HG02884 (cell line): ENCODE measurements around the gene SMURF1.

Experiments
- ATAC-seq: cut with Tn5 transposase; IDR thresholded peaks from one replicate; pipeline ENCODE4 v1.9.1; 2021; ENCODE audit warnings: mild to moderate bottlenecking, moderate library complexity; ENCODE audit not compliant: unreplicated experiment

Gene SMURF1

DNA sequence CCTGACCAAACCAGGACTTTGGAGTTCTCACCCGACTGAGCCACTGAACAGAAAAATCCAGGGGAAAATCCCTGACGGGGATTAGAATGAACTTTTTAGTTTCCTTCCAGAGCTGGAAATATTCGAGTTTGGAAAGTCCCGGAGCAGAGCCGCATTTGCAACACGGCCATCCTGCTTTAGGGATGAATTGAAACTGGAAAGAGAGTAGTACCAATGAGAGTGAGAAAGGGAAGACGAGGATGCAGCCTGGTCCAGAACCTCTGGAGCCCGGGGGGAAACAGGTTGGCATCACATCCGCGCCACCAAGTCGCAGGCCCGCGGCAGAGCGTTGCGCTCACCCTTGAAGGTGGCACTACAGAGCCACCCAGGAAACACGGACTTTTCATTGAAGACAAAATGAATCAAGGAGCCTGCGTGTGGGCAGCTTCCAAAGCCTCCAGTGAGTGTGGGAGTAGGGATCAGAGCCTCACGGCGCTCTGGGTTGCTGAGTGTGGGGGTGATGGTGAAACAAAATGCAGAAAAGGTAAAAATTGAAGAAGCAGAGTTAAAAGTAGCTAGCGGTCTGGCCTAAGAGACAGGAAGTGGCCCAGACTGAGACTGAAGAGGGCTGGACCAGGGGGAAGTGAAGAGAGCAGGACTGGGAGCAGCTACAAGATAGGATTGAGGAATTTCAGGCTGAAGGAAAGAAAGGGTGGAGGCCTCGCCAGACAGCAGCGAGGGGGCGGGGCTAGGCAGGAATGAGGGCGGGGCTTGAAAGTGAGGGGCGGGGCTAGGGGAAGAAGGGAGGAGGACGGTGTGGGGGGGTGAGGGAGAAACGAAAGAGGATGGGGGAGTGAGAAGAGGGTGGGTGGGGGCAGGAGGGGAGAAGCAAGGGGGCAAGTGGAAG, 1.8 kb downstream of the SMURF1 start:
- no peak for ATAC-seq

DNA sequence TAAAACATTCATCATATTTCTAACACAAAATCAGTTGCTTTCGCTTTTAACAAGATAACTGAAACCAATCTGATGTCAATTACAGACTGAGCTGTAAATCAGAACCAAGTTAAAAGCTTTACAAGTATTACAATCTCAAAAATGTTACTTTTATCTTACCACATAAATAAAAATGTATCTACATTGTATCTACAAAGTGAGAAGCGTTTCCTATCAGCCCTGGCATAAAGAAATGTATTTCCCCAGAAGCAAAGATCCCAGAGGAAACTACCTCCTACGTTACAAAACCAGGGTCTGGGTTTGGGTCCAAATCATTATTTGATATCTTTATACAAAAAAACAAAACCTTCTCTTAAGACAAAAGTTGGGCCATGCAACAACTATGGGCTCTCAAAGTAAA, 2.6 kb downstream of the SMURF1 start:
- ATAC-seq, result no peak

DNA sequence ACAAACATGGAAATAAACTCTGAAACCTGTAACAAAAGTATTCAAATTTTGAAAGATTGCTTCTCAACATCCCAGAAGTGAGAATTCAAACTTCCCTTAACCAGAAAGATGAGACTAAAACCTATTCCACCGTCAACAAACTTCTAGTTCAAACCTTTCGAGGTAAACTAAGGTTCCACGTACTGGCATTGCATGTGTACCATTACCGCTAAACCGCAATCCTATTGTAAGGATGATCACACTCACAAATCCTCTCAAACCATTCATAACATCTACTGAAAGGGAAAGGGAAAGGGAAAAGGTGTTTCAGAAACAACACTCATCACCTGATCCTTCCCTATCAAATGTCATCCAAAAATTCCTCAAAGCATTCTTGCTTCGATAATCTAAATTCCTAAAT, 3.1 kb downstream of the SMURF1 start:
- ATAC-seq, result no peak

DNA sequence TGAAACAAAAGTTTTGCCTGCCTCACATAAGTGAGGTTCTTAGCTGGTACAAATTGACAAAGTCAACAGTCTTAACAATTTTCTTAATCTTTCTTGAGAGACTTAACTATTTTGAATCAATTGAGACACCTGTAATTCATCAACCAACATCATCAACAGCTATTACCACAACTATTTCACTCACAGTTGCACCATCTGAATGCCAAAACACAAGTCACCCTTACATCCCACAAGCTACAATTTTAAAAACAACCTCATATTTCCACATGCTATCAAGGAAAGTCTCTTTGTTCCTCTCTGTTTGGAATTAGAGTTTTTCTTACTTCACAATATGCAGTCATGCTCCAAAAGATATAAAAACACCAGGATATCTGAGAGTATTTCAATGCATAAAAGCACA, 4.9 kb downstream of the SMURF1 start:
- ATAC-seq, result no peak

DNA sequence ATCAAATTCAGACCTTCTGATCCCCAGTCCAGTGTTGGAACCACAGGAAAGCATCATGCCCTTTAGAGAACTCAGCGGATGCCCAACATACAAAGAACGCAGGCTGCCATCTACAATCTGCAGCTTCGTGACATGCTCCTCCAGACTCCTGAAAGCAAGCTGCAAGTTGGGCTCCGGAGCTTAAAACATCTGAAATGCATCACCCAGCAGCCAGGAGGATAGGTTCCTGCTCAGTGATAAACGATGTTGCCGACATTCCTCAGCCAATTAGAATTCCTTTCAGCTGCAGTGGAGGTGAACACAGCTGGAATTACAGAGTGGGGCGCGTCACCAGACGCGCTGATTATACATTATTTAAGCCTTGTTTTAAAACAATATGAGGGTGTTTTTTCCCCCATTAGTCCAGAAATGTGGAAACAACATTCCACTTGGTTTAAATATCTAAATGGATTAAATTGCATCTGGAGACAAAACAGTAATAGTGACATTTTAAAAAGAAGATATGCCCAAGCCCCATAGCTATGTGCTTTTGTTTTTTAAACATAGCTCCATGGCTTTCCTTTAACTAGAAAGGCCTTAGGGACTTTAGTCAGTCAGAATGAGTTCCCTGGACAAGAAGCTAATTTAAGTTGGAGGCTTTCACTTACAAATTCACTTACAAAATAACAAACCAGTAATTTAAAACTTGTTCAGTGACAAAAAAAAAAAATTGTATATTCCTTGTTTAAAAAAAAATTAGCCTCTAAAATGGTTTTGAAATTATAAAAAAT, 6.3 kb downstream of the SMURF1 start:
- no peak for ATAC-seq

DNA sequence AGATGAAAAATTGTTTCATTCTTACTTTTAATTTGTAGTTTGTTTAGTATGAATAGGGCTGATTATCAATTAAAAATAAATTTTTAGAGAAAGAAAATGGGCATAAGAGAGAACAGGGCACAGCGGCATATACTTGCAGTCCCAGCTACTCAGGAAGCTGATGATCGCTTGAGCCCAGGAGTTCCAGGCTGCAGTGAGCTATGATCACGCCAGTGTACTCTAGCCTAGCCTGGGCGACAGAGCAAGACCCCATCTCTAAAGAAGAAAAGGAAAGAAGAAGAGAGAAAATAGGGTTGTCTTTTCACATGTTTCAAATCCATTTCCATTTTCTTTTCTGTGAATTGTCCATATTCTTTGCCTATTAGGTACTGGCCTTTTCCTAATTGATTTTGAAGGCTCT, 8.0 kb downstream of the SMURF1 start:
- ATAC-seq, result no peak

DNA sequence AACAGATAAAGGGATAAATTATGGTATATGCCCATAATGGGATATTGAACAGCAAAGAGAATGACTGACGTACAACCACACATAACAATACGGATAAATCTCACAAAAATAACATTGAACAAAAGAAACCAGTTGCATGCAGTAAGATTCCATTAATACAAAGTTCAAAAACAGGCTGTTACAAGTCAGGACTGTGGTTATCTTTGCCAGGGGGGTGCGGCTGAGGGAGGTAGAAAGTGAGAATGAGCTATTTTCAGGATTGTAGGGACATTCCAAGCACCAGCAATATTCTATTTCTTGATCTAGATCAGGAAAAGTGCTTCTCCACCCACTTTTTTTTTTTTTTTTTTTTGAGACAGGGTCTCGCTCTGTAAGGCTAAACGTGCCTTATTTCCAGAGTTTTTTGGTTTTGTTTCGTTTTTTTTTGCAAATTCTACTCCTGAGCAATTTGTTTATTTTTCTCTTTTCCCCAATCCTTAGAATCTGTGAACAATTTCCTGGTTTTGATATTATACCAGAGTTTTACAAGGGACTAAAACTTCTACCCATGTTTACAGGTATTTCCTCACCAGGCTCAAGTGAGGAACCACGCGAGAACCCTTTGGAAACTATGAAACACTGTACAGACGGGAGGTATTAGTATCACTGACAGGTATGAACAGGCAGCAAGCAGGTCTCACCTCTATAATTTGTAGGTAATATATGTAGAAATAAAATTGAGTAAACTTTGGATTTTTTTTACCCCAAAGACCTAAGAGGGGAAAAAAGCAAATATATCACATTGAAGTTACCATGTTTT, 9.9 kb downstream of the SMURF1 start:
- ATAC-seq, result no peak

DNA sequence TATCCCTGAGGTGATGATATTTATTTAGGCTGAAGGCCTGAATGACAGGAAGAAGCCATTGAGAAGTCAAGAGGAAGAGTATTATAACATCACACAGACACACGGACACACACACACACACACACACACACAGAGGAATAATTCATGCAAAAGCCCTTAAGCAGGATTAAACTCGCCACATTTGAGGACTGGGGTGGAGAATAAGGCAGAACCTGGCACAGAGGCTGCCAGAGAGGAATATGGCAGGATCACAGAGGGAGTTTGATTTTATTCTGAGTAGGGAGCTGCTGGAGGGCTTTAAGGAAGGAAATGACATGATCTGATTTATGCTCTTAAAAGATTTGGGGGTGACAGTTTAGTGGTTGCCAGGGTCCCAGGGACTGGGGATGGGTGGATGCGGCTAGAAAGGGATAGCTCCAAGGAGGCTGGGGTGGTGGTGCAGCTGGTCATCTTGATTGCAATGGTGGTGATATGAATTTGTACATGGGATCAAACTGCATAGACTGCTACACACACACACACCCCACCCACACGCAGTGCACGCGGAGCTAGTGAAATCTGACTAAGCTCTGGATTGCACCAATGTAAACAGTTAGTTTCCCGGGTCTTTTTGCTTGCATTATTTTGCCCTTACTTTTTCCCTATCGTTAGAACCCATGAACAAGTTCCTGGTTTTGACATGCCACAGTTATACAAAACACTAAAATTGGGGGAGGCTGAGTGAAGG, 11.2 kb downstream of the SMURF1 start:
- ATAC-seq, result no peak

DNA sequence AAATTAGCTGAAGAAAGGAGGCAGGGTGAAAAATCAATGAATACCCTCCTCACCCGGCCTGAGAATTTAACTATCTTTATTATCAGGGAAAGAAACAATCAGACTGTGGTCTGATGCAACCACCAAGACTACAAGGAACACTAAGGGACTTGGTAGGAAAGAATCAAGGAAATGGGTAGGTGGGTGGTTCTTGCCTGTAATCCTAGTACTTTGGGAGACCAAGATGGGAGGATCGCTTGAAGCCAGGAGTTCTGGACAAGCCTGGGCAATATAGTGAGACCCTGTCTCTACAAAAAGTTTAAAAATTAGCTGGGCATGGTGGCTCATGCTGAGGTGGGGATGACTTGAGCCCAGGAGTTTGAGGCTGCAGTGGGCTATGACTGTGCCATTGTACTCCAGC, 12.6 kb downstream of the SMURF1 start:
- no peak for ATAC-seq

DNA sequence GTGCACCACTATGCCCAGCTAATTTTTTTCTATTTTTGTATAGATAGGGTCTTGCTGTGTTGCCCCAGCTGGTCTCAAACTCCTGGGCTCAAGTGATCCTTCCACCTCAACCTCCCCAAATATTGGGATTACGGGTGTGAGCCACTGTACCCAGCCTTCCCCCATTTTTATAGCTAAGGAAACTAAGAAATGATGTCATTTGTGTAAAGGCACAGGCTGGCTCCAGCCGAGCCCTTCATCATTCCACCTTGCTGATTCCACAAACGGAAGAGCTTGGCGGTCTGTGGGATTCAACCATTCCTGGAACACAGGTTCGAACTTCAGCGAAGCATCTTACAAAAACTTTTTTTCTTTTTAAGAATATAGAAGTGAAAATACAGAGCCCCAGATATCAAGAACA, 14.4 kb downstream of the SMURF1 start:
- no peak for ATAC-seq

DNA sequence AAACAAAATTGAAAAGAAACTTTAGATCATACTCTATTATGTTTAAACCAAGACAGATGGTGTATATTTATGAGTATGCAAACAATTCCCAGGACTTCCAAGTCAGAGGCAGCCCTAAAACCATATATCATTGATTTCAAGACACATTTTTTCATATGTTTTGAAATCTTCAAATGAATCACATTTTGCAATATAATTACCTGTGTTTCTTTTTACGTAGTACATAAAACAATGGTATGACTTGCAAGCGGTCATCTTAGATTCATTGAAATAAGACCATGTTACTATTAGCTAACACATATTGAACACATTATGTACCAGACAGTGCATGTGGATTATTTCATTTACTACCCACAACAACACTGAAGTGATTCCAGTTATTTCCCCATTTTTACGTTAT, 14.9 kb downstream of the SMURF1 start:
- ATAC-seq, result no peak

DNA sequence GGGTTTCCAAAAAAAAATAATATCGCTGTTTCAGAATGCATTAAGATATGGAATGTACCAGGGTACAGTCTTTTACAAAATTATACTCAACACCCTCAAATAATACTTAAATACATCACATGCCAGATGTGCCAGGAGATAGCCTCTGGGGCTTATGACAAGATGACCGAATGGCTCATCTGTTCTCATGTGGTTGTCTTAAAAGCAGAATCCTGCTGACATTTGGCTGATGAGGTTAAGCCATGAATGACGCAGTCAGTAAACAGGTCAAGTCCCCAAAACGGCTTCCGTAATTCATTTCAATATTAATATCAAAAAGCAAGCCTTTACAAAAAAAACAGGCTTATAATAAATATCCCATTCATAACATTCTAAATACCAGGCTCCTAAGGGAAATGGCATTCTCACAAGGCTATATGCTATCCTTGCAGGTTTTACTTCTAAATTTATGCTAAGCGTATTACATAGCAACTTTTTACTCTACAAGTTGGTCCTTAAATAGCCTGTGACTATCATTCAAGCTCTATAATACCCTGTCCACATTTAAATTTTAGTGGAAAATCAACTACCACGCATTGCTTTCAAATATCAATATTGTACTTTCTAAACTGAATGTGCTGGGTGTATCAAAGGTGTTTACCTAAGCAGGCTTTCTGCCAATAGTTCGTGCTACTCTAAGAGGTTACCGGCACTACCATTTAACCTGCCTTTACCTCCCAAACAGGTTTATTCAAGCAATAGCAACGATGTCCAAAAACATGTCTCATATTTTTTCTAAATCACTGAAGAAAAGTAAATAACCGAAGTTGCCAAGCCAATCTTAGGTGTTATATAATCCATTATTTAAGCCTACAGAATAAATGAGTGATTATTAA, 15.6 kb downstream of the SMURF1 start:
- no peak for ATAC-seq

DNA sequence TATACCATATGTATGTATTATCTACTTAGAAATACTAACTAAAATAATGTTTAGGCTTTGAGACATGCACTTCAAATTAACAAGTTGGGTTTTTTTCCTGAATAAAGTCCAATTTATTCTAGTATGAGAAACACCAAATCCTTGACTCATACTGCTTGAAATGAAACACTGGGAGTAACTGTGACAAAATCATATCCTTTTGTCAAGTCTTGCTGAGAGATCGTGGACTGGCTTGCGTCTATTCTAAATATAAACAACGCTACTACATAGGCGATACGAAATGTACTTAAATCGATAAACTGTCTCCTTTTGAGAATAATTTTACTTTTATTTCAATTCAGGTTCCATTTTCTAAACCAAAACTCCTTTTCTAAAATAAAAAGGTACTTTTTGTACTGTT, 16.3 kb downstream of the SMURF1 start:
- no peak for ATAC-seq

DNA sequence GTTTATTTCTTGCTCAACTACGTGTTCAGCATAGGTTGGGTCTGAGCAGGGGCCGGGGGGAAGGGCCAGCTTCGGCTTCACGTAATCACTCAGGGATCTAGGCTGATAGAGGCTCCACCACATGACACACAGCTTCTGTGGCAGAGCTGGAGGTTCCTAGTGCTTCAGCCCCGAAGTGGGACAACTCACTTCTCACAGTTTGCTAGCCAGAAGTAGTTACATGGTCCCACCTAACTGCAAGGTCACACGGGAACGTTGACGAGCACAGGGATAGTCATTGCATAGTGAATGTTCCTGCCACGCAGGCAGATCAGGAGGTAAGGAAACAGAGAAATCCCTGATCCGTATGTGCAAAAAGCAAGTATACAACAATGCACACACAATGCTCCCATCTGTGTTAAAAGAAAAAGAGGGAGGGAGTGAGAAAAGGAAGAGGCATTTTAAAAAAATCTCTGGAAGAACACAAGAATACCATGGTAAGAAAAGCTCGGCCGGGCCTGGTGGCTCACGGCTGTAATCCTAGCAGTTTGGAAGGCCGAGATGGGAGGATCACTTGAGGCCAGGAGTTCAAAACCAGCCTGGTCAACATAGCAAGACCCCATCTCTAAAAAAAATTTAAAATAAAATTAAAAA, 16.9 kb downstream of the SMURF1 start:
- no peak for ATAC-seq

DNA sequence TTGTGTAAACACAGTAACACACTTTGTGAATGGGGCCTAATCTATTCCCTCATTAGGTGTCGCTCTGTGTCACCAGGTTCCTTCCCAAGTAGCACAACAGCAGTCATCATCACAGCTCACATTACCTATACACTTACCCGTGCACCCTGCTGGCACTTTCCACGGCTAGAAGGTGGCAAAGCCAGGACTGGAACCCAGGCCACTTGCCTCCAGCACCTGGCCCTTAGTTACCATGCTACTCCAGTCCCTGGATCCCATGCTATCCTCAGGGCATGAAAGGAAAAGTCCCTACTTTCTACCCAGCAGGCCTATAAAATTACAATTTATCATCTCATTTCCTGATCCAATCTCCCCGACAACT, 18.4 kb downstream of the SMURF1 start:
- no peak for ATAC-seq

DNA sequence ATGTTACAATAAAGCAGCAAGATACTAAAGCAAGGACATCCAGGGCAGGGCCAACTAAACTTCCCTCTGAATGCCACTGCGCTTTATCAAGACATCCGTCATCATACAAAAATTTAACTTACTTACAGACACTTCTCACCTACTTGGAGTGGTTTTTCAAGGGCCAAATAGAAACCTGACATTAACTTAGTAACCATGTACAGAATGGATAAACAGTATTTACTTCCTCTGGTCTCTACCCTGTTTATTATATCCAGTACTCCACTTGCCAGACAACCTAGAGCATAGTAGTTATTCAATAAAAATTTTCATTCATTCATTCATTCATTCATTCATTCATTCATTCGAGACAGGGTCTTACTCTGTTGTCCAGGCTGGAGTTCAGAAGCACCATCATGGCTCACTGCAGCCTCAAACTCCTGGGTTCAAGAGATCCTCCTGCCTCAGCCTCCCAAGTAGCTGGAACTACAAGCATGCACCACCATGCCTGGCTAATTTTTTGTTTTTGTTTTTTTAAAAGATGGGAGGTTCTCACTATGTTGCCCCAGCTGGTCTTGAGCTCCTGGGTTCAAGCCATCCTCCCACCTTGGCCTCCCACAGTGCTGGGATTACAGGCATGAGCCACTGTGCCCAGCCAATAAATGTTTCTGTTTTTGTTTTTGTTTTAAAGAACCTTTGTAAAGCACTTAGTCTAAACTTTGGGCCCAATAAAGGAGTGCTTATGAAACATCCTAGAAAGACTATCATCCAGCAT, 19.0 kb downstream of the SMURF1 start:
- ATAC-seq, result no peak

DNA sequence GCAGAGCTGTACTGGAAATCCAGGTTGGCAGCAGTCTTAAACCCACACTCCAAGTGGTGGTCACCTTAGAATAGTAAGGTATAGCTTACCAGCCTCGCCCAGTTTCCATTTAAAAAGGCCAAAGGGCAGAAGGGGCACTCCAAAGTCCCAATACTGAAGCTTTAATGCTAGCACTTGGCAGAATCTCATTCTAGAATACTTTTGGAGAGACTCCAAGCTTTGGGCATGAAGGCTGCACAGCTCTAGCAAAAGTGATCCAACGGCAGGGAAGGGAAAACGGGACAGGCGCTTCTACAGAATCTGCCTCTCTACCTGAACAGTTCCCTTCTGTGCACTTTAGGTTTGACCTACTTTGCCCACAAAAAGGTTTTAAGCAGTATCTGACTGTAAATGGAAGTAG, 19.7 kb downstream of the SMURF1 start:
- no peak for ATAC-seq

DNA sequence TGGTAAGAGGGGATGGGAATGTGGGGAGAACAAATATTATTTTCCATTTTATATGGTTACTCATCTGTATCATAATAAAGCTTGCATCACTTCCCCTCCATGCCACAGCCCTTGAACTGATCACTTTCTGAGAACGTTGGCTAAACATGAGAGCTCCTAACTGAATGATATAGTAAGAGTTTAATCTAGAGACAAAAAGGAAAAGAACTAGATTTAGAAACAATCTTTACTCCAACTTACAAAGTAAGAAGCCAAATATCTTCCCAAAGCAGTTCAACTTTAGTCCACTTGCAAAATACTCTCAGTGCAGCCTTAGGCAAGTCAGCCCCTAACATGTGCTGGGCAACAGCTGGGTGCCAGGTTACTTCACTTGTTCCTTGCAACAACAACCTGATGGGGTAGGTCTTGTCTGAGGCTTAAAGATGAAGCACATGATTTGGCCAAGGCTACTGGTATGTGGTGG, 20.3 kb downstream of the SMURF1 start:
- ATAC-seq, result no peak

DNA sequence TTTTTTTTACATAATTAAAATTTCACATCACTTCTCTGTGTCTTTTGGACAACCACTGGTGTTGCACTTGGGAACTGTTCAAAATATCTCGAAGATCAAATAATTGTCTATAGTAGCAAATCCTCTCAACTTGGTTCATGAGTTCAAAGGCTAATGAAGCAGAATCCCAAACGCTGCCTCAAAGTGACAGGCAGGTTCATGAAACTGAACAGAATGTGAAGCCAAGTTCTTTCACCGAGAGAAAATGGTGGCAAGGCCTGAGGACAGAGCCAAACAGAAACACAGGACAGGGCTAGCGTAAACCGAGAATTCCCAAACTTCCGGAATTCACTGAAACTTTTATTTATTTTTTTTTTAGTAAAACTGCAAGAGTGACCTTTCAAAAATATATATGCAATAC, 21.1 kb downstream of the SMURF1 start:
- ATAC-seq, result no peak
